Gastroesophageal sphincter (tissue), 4 donors: ENCODE data around the gene SLC22A12. TPM values are rescaled to one million over a fixed set of nuclear protein-coding genes. Genes with fewer than 3 reads are reported as not detected.

ENCODE experiments used
- ATAC-seq: fragments of 150-250 bp; one replicate; pipeline ENCODE4 v1.9.1; 2016; ENCODE audit warnings: mild to moderate bottlenecking, moderate library complexity
- H3K27ac ChIP-seq, 4 donors: fragments of 200-600 bp; sonication (generic) in 3 of 4; 1 replicate in 3 of 4; 2 replicates in 1 of 4; pipeline ENCODE4 v1.5.1; 2016 to 2019
- H3K27me3 ChIP-seq: fragments of 200-600 bp; sonication (generic); one replicate; pipeline ENCODE4 v1.5.1; 2019
- H3K36me3 ChIP-seq, 2 donors: fragments of 200-600 bp; sonication (generic); one replicate each; pipeline ENCODE4 v1.5.1; 2019; ENCODE audit warnings: control low read depth in 1 of 2
- H3K4me1 ChIP-seq, 3 donors: fragments of 200-600 bp; sonication (generic); 1 replicate in 2 of 3; 2 replicates in 1 of 3; pipeline ENCODE4 v1.5.1; 2016 to 2019; ENCODE audit warnings: control low read depth in 2 of 3
- H3K4me3 ChIP-seq, 2 donors: fragments of 200-600 bp; sonication (generic); one replicate each; pipeline ENCODE4 v1.5.1; 2019; ENCODE audit warnings: mild to moderate bottlenecking in 1 of 2, moderate library complexity in 1 of 2
- H3K9me3 ChIP-seq, 3 donors: fragments of 200-600 bp; sonication (generic); one replicate each; pipeline ENCODE4 v1.5.1; 2017 to 2019; ENCODE audit warnings: control low read depth in 2 of 3
- EP300 ChIP-seq: sonication (generic); formaldehyde crosslinking; IDR thresholded peaks from one replicate; pipeline ENCODE4 v1.6.1; 2017; ENCODE audit warnings: antibody characterized with exemption, mild to moderate bottlenecking
- POLR2A ChIP-seq, 2 donors: fragments of 450-650 bp; IDR thresholded peaks; one replicate each; pipeline ENCODE4 v1.6.1; 2017; ENCODE audit warnings: antibody characterized with exemption in 2 of 2, mild to moderate bottlenecking in 2 of 2, moderate library complexity in 1 of 2
- POLR2AphosphoS5 ChIP-seq: sonication (generic); formaldehyde crosslinking; IDR thresholded peaks from one replicate; pipeline ENCODE4 v1.6.1; 2017; ENCODE audit warnings: antibody characterized with exemption
- WGBS, 2 donors: methylation state at CpG; one replicate each; pipeline ENCODE4 v1.1.5; 2018; ENCODE audit warnings: low coverage in 1 of 2; 5-methylcytosine and 5-hydroxymethylcytosine counted together
- total RNA-seq, 4 donors: library from RNA; depleted of rRNA; stranded (reverse); fragments of >200 nt; gene quantifications; one replicate each; pipeline ENCODE4 v1.1.0, GENCODE V29; 2016
- TF ChIP-seq, protein P1 (sequence below), 4 experiments: fragments of 200-600 bp in 2 of 4; fragments of 450-650 bp in 2 of 4; sonication (generic) in 1 of 4; IDR thresholded peaks; one replicate each; pipeline ENCODE4 v1.5.1; 2017 to 2019; ENCODE audit warnings: antibody characterized with exemption in 4 of 4, mild to moderate bottlenecking in 2 of 4, moderate library complexity in 2 of 4

Gene SLC22A12
- total RNA-seq, 4 donors from 2014 or later, result not detected

DNA sequence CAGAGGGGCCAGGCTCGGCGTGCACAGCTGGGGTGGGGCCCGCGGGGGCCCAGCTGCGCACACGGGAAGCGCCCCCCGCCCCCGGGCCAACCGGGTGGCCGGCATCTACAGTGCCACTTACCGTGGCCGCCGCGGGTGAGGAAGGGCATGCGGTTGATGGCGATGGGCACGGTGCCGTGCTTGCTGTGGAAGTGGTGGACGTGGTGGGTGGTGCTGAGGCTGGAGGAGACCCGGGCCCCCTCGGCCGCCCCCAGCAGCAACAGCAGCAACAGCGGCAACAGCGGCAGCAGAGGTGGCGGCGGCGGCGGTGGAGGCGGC is 51.4 kb downstream of the SLC22A12 start:
- WGBS, 2 donors, result 0% methylated on average over 6 of the region's 30 CpGs; no CpG with 5 or more reads in 1 of the 2 donors
- H3K36me3 ChIP-seq, result no peaks in the 10 kb centered on the region
- peak overlapping the region in 1 of 2 donors; percentile 52 for H3K4me3 ChIP-seq
- no peak for ATAC-seq
- no peak overlapping the region for H3K27ac ChIP-seq
- TF ChIP-seq, protein P1, sequence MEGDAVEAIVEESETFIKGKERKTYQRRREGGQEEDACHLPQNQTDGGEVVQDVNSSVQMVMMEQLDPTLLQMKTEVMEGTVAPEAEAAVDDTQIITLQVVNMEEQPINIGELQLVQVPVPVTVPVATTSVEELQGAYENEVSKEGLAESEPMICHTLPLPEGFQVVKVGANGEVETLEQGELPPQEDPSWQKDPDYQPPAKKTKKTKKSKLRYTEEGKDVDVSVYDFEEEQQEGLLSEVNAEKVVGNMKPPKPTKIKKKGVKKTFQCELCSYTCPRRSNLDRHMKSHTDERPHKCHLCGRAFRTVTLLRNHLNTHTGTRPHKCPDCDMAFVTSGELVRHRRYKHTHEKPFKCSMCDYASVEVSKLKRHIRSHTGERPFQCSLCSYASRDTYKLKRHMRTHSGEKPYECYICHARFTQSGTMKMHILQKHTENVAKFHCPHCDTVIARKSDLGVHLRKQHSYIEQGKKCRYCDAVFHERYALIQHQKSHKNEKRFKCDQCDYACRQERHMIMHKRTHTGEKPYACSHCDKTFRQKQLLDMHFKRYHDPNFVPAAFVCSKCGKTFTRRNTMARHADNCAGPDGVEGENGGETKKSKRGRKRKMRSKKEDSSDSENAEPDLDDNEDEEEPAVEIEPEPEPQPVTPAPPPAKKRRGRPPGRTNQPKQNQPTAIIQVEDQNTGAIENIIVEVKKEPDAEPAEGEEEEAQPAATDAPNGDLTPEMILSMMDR (IDR thresholded peaks at IDR 0.05), result no peak
- peaks cover 0 to 39% (median 0%) of the 10 kb centered on the region in 3 donors for H3K4me1 ChIP-seq
- H3K9me3 ChIP-seq, result no peaks in the 10 kb centered on the region
- H3K27me3 ChIP-seq, result peaks cover 87% of the 10 kb centered on the region

DNA sequence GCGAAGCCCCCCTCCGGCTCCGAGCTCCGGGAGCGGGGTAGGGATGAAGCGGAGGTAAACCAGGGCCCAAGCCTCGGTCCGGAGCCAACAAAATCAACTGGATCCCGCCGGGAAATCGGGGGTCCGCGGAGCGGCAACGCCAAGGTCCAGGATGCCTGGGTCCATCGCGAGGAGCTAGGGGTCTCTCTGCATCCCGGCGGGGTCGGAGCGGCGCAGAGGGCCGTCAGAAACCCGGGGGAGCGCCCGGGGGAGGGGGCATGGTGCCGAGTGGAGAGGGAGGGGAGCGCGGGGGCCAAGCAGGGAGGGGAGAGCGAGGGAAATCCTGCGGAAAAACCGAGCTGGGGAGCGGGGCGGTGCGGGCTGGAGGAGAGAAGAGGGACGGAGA is 51.8 kb downstream of the SLC22A12 start:
- no peak for ATAC-seq
- peak overlapping the region in 1 of 2 donors; percentile 52 for H3K4me3 ChIP-seq
- TF ChIP-seq, protein P1 (IDR thresholded peaks at IDR 0.05), result no peak
- TF ChIP-seq EP300 (no peak), POLR2AphosphoS5 (no peak), POLR2A (IDR thresholded peaks at IDR 0.05) (no peak)
- peak overlapping the region in 1 of 4 donors; percentile 49 for H3K27ac ChIP-seq
- 0% methylated on average over 3 of the region's 36 CpGs; no CpG with 5 or more reads in 1 of the 2 donors for WGBS, 2 donors
- no peaks in the 10 kb centered on the region for H3K9me3 ChIP-seq
- H3K4me1 ChIP-seq, result peaks cover 0 to 34% (median 0%) of the 10 kb centered on the region in 3 donors
- no peaks in the 10 kb centered on the region for H3K36me3 ChIP-seq
- peaks cover 87% of the 10 kb centered on the region for H3K27me3 ChIP-seq

- Histone ChIP-seq H3K4me1 (peaks cover 0 to 29% (median 0%) of the 10 kb centered on the region in 3 donors), H3K4me3 (peak overlapping the region in 1 of 2 donors; percentile 52), H3K9me3 (no peaks in the 10 kb centered on the region), H3K27ac (peak overlapping the region in 1 of 4 donors; percentile 49), H3K36me3 (no peaks in the 10 kb centered on the region), H3K27me3 (peaks cover 83% of the 10 kb centered on the region)
- TF ChIP-seq EP300 (no peak), POLR2A (IDR thresholded peaks at IDR 0.05) (no peak), POLR2AphosphoS5 (no peak)
- TF ChIP-seq, protein P1 (IDR thresholded peaks at IDR 0.05), result no peak
- 1 to 7% methylated on average over 12 to 16 of the region's 53 CpGs for WGBS, 2 donors
- peak; percentile 46 for ATAC-seq
Observed at GRCh38 chr11:64643256-64643881, 52.3 kb downstream of the SLC22A12 start.

GRCh38 chr11:64643920-64644646 is 53.1 kb downstream of the SLC22A12 start:
- peaks cover 0 to 26% (median 0%) of the 10 kb centered on the region in 3 donors for H3K4me1 ChIP-seq
- H3K36me3 ChIP-seq, result no peaks in the 10 kb centered on the region
- peaks cover 78% of the 10 kb centered on the region for H3K27me3 ChIP-seq
- H3K27ac ChIP-seq, result no peak overlapping the region
- no peak for TF ChIP-seq POLR2A (IDR thresholded peaks at IDR 0.05)
- TF ChIP-seq POLR2AphosphoS5, result no peak
- TF ChIP-seq EP300, result no peak
- TF ChIP-seq, protein P1 (IDR thresholded peaks at IDR 0.05), result no peak
- H3K4me3 ChIP-seq, result peak overlapping the region in 1 of 2 donors; percentile 52
- H3K9me3 ChIP-seq, result no peaks in the 10 kb centered on the region
- 26 to 51% methylated on average over 2 to 7 of the region's 19 CpGs for WGBS, 2 donors
- peak; percentile 16 for ATAC-seq
